Prostate gland (tissue), 2 donors: Measurements from ENCODE around the gene PDCD4. TPM values are rescaled to one million over a fixed set of nuclear protein-coding genes. Genes with fewer than 3 reads are reported as not detected.

ENCODE experiments used
- DNase-seq: peaks from one replicate; pipeline ENCODE4 v3.0.0-alpha.2; 2019; ENCODE audit warnings: low spot score
- H3K27ac ChIP-seq, 2 donors: fragments of 200-600 bp; sonication (generic); 2 replicates each; pipeline ENCODE4 v1.5.1; 2017 to 2019
- H3K27me3 ChIP-seq: fragments of 200-600 bp; sonication (generic); replicated peaks from 2 replicates; pipeline ENCODE4 v1.5.1; 2019; ENCODE audit not compliant: insufficient read depth
- H3K36me3 ChIP-seq, 2 donors: fragments of 200-600 bp; sonication (generic); 1 replicate in 1 of 2; 2 replicates in 1 of 2; pipeline versions ENCODE4 v1.5.1 to v1.8.1; 2017 to 2019
- H3K4me1 ChIP-seq: fragments of 200-600 bp; sonication (generic); replicated peaks from 2 replicates; pipeline ENCODE4 v1.5.1; 2019
- H3K4me3 ChIP-seq, 2 donors: fragments of 200-600 bp; sonication (generic); 2 replicates each; pipeline ENCODE4 v1.5.1; 2017 to 2019
- H3K9me3 ChIP-seq: fragments of 200-600 bp; sonication (generic); 2 replicates; pipeline ENCODE4 v1.5.1; 2017
- CTCF ChIP-seq, 4 experiments: fragments of 200-600 bp in 2 of 4; fragments of 450-650 bp in 2 of 4; sonication (generic) in 2 of 4; IDR thresholded peaks; 1 replicate in 3 of 4; 2 replicates in 1 of 4; pipeline ENCODE4 v1.5.1; 2016 to 2019; ENCODE audit warnings: antibody characterized with exemption in 4 of 4, mild to moderate bottlenecking in 2 of 4, moderate library complexity in 2 of 4
- POLR2A ChIP-seq: fragments of 450-650 bp; IDR thresholded peaks from one replicate; pipeline ENCODE4 v1.6.1; 2016; ENCODE audit warnings: antibody characterized with exemption, mild to moderate bottlenecking
- POLR2AphosphoS5 ChIP-seq: sonication (generic); formaldehyde crosslinking; IDR thresholded peaks from one replicate; pipeline ENCODE4 v1.6.1; 2017; ENCODE audit warnings: antibody characterized with exemption
- WGBS: methylation state at CpG from one replicate; pipeline ENCODE4 v1.1.5; 2018; 5-methylcytosine and 5-hydroxymethylcytosine counted together
- intact Hi-C: fragments of 100-400 bp; cut with DNase I; formaldehyde crosslinking; loops from one replicate; pipeline ENCODE4 v1.14.2; 2022
- total RNA-seq, 2 donors: library from RNA; depleted of rRNA; stranded (reverse); fragments of >200 nt; gene quantifications; one replicate each; pipeline ENCODE4 v1.1.0, GENCODE V29; 2016

PDCD4 gene
- total RNA-seq, 2 donors from 2014 or later: 104 to 120 TPM

GRCh38 chr10:110857265-110858171, 14.2 kb upstream of the PDCD4 start:
- DNase-seq: peak; percentile 65
- 30% methylated on average over 12 of the region's 12 CpGs for WGBS
- Histone ChIP-seq H3K4me1 (peaks cover 11% of the 10 kb centered on the region), H3K27ac (peak overlapping the region; percentile 32 to 66), H3K4me3 (no peak overlapping the region), H3K9me3 (no peaks in the 10 kb centered on the region), H3K27me3 (no peaks in the 10 kb centered on the region), H3K36me3 (no peaks in the 10 kb centered on the region)
- intact Hi-C loops: no loop called here
- TF ChIP-seq CTCF (IDR thresholded peaks at IDR 0.05) (no peak), POLR2A (no peak), POLR2AphosphoS5 (peak; percentile 82)

DNA sequence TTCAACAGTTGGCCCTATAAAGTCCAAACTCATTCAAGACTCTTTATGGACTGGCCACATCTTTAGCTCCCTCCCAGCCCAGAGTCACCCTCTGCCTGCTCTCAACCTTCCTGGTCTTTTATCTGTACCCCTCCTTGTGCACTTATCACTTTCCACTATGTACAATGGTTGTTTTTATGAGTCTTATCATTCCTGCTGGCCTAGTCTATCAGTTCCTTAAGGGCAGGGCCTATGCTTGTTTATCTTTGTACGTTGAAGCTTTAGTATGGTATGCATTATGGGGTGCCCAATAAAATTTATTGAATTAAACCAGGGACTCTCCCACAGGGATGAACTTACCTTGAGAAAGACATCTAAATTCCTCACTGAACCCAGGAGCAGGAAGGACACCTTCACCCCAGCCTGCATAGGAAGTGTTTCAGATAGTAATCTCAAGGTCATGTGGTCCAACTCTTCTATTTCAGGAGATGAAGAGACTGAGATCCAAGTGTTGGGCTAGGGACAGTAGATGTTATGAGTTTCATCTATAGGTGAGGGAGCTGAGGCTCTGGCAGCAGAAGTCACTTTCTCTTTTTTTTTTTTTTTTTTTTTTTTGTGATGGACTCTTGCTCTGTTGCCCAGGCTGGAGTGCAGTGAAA, 13.3 kb upstream of the PDCD4 start:
- DNase-seq: no peak
- WGBS: 22% methylated on average over 1 of the region's 1 CpG
- no peaks in the 10 kb centered on the region for H3K27me3 ChIP-seq
- intact Hi-C loops: no loop called here
- TF ChIP-seq POLR2A (no peak), POLR2AphosphoS5 (no peak), CTCF (IDR thresholded peaks at IDR 0.05) (no peak)
- H3K9me3 ChIP-seq: no peaks in the 10 kb centered on the region
- H3K4me1 ChIP-seq: peaks cover 11% of the 10 kb centered on the region
- no peaks in the 10 kb centered on the region for H3K36me3 ChIP-seq
- H3K4me3 ChIP-seq: no peak overlapping the region
- H3K27ac ChIP-seq: peak overlapping the region in 1 of 2 donors; percentile 66

GRCh38 chr10:110859206-110859972, 12.3 kb upstream of the PDCD4 start:
- intact Hi-C loops: no loop called here
- TF ChIP-seq POLR2AphosphoS5 (no peak), CTCF (IDR thresholded peaks at IDR 0.05) (no peak), POLR2A (no peak)
- Histone ChIP-seq H3K27me3 (no peaks in the 10 kb centered on the region), H3K36me3 (no peaks in the 10 kb centered on the region), H3K9me3 (no peaks in the 10 kb centered on the region), H3K27ac (peak overlapping the region; percentile 39 to 46), H3K4me3 (no peak overlapping the region), H3K4me1 (peaks cover 11% of the 10 kb centered on the region)
- DNase-seq: no peak
- 84% methylated on average over 6 of the region's 6 CpGs for WGBS

GRCh38 chr10:110859973-110860376, 11.8 kb upstream of the PDCD4 start:
- Histone ChIP-seq H3K27ac (peak overlapping the region; percentile 39 to 46), H3K36me3 (no peaks in the 10 kb centered on the region), H3K27me3 (no peaks in the 10 kb centered on the region), H3K4me3 (no peak overlapping the region), H3K9me3 (no peaks in the 10 kb centered on the region), H3K4me1 (peaks cover 11% of the 10 kb centered on the region)
- intact Hi-C loops: no loop called here
- TF ChIP-seq CTCF (IDR thresholded peaks at IDR 0.05) (no peak), POLR2A (no peak), POLR2AphosphoS5 (peak; percentile 10)
- no peak for DNase-seq
- 45% methylated on average over 1 of the region's 1 CpG for WGBS
